Measurements from ENCODE around the gene FLYWCH2.

GRCh38 chr16:2928796-2929195 lies 45.8 kb downstream of the FLYWCH2 start:
- TF ChIP-seq CTCF (IDR thresholded peaks at IDR 0.05; ENCODE audit: insufficient read depth, low read depth, low read length): no peak
- TF ChIP-seq EZH2 (IDR thresholded peaks at IDR 0.05; ENCODE audit: insufficient read depth, low read length): no peak
